GM18861 (cell line): ENCODE measurements around the gene GGA1.
"Not testable (repeated sequence)": the region's sequence is repeated elsewhere in the genome, so short reads cannot be mapped to it uniquely, and the experiment has no call there.

Source experiments
- ATAC-seq: cut with Tn5 transposase; IDR thresholded peaks from one replicate; pipeline ENCODE4 v1.9.1; 2021; ENCODE audit not compliant: unreplicated experiment

GGA1 gene

GRCh38 chr22:37607010-37607934, 1.4 kb upstream of the GGA1 start:
- ATAC-seq: peak; percentile 31

- ATAC-seq: no peak
These were observed 628 bp upstream of the GGA1 start for GRCh38 chr22:37607935-37608476.

- ATAC-seq: no peak
These were observed 862 bp downstream of the GGA1 start for GRCh38 chr22:37609240-37610152.

DNA sequence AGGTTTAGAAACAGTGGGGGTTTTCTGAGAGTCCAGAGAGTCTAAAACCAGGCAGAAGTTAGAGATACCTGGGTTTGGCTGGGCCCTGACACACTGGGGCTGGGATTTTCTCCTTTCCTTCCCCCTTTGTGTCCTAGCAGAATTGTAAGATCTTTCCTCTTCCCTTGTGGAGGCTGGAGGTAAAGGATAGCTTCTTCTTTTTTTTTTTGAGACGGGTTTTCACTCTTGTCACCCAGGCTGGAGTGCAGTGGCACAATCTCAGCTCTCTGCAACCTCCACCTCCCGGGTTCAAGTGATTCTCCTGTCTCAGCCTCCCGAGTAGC, 1.5 kb downstream of the GGA1 start:
- ATAC-seq: not testable (repeated sequence)

GRCh38 chr22:37610480-37611129, 2.0 kb downstream of the GGA1 start:
- ATAC-seq: no peak

DNA sequence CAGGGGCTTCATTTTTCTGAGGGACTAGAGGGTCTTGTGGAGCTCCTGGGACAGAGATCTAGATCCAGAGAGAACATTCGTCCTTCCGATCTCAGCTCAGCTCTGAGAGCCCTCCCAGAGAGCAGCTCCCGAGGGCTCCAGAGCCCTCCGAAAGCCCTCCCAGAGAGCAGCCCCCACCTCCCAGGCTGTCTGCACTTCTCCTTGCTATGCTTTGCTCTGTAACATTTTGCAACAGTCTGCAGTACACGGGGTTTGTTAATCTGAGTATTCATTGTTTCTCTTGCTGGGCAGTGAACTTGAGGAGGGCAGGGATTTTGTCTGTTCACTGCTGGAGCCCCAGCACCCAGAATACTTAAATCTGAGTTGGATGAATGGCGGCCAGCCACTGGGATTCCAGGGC, 2.6 kb downstream of the GGA1 start:
- ATAC-seq: no peak

GRCh38 chr22:37616201-37617083, 7.8 kb downstream of the GGA1 start:
- no peak for ATAC-seq

DNA sequence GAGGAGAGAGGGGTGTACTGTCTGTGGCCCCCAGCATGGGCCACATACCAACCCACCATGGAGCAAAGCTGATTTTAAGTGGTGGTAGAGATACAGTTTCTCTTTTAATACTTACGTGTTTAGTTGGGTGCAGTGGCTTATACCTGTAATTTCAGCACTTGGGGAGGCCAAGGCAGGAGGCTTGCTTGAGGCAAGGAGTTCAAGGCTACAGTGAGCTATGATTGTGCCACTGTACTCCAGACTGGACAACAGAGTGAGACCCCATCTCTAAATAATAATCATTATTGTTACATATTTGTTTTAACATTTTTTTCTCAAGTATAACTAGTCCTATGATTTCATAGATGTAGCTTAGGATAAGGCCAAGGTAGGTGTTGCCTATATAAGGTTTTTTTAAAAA, 8.8 kb downstream of the GGA1 start:
- no peak for ATAC-seq

DNA sequence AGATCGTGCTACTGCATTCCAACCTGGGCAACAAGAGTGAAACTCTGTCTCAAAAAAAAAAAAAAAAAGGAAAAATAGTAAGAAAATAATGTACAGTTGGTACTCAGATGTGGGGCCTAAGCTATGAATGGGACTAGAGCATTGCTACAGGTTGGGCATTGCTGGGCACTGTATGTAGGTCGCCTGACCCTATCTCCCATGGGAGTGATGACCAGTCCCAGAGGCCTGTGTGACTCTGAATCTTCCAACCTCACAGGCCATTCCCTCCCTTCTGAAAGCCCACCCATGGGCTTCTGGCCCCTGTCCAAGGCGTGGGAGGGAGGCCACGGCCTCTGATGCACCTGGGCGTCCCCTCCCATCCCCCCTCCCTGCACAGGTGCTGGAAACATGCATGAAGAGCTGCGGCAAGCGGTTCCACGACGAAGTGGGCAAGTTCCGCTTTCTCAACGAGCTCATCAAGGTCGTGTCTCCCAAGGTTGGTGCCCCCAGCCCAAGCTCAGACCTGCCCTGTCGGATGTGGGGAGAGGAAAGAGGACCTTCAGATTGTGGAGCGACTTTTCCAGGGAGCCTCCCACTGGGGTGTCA, 9.5 kb downstream of the GGA1 start:
- no peak for ATAC-seq

DNA sequence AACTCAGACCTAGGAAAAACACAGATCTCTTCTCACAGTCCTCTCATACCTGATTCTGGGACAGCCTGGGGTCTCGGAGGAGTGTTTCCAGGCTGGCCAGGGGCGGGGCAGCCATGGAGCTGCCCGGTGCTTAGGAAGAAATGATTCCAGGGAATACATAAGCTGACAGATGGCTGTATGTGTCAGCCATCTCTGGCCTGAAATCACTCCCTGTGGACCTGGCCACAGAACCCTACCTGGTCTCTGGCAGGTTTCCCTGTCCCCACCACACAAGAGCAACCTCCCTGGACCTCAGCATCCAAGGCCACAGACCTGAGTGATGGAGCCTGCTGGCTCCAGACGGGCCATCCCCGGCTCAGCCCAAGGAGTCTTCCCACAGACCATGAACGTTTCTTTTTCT, 10.0 kb downstream of the GGA1 start:
- ATAC-seq: no peak

DNA sequence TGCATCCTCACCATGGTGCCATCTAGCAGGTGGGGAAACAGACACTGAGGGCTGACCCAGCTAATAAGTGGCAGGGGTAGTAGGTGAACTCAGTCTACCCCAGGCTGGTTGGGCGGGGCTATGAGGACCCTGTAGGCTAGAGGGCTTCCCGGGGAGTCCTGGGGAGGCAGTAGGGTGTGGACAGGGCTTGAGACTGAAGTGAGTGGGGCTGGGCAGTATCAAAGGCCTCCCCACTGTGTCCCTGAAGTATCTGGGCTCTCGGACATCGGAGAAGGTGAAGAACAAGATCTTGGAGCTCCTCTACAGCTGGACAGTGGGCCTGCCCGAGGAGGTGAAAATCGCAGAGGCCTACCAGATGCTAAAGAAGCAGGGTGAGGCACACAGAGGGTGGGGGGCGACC, 11.4 kb downstream of the GGA1 start:
- ATAC-seq: no peak

DNA sequence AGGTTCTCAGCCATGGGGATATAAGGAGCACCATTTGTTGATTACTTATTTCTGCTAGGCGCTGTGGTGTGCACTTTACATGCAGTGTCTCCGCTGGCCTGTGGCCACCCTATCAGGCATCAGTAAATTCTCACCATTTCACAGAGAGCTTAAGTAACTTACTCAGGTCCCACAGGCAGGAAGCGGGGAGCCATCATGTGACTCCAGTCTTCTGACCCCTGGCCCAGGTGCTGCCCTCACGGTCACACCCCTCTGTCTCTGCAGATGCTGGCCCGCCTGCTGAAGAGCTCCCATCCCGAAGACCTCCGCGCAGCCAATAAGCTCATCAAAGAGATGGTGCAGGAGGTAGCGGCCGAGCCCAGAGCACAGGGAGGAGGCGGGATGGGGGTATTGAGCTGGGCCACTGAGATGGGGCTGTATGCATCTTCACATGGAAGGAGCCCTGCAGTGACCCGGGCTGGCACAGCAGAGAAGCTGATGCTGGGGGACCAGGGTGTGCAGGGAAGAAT, 12.8 kb downstream of the GGA1 start:
- ATAC-seq: no peak

- no peak for ATAC-seq
These were observed 14.7 kb downstream of the GGA1 start for GRCh38 chr22:37623075-37624016.

DNA sequence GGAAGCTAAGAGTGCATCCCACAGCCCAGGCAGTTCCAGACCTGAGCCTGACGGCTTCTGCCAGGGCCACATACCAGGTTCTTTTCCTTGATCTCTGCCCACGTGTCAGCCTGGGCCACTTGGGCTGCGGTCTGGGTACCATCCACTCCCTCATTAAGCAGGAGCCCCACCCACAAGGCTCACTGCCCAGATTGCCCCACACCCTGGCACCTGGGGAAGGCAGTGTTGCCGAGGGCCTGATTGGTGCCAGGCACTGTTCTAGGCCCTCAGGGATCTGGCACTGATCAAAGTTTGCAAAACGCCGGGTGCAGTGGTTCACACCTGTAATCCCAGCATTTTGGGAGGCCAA, 15.4 kb downstream of the GGA1 start:
- no peak for ATAC-seq

GRCh38 chr22:37624876-37625275, 16.2 kb downstream of the GGA1 start:
- ATAC-seq: no peak

- no peak for ATAC-seq
These were observed 17.1 kb downstream of the GGA1 start for GRCh38 chr22:37625737-37626136.

- no peak for ATAC-seq
These were observed 17.5 kb downstream of the GGA1 start for GRCh38 chr22:37626144-37626543.

GRCh38 chr22:37626556-37627075, 18.0 kb downstream of the GGA1 start:
- no peak for ATAC-seq
